Loucy (cell line): Measurements from ENCODE around the gene PTPMT1.

ENCODE experiments used
- EZH2phosphoT487 ChIP-seq: fragments of 200-600 bp; IDR thresholded peaks from 2 replicates; pipeline ENCODE4 v1.6.1; 2018; ENCODE audit warnings: antibody characterized with exemption, mild to moderate bottlenecking, moderate library complexity, borderline replicate concordance
- TF ChIP-seq, protein P1 (sequence below): fragments of 200-600 bp; sonication (generic); conservative IDR thresholded peaks from 2 replicates; pipeline ENCODE4 v1.5.1; 2014; ENCODE audit warnings: mild to moderate bottlenecking, antibody characterized with exemption, low read length

DNA sequence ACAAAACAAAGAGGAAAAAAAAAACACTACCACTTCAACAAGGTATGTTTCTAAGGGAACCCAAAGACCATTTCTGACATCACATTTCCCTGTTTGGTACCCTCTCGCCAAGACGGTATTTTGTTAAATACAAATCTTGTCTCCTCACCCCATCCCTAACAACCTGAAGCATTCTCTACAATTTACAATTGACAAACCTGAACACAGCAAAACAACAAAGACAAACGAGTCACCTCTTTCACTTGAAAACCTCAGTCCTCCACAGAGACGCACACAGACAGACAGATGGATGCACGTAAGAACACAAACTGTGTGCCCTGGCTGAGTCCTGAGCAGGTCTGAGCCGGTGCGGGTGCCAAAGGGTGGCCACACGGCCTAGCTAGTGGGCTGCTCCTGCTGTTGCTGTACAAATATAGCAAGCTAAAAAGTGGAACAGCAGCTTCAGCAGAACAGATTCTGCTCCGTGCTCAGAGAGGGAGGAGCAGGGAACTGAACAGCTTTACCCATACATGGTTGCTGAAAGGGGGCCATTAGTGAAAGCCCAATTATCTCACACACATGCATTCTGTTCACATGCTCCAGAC is 41.0 kb upstream of the PTPMT1 start:
- TF ChIP-seq, protein P1, sequence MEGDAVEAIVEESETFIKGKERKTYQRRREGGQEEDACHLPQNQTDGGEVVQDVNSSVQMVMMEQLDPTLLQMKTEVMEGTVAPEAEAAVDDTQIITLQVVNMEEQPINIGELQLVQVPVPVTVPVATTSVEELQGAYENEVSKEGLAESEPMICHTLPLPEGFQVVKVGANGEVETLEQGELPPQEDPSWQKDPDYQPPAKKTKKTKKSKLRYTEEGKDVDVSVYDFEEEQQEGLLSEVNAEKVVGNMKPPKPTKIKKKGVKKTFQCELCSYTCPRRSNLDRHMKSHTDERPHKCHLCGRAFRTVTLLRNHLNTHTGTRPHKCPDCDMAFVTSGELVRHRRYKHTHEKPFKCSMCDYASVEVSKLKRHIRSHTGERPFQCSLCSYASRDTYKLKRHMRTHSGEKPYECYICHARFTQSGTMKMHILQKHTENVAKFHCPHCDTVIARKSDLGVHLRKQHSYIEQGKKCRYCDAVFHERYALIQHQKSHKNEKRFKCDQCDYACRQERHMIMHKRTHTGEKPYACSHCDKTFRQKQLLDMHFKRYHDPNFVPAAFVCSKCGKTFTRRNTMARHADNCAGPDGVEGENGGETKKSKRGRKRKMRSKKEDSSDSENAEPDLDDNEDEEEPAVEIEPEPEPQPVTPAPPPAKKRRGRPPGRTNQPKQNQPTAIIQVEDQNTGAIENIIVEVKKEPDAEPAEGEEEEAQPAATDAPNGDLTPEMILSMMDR = no peak
- no peak for TF ChIP-seq EZH2phosphoT487
